ENCODE data around the gene HEATR5A. TPM values are rescaled to one million over a fixed set of nuclear protein-coding genes. Genes with fewer than 3 reads are reported as not detected.
A peak's percentile ranks its signal among the peaks of the same experiment; 100 is the strongest.

Gene HEATR5A
- total and polyA plus RNA-seq, 9 of the 15 experiments (the other 6 are each of a cell fraction or from before 2014, with no cell fraction given): 8.0 to 50.9 (median 23.0) TPM

DNA sequence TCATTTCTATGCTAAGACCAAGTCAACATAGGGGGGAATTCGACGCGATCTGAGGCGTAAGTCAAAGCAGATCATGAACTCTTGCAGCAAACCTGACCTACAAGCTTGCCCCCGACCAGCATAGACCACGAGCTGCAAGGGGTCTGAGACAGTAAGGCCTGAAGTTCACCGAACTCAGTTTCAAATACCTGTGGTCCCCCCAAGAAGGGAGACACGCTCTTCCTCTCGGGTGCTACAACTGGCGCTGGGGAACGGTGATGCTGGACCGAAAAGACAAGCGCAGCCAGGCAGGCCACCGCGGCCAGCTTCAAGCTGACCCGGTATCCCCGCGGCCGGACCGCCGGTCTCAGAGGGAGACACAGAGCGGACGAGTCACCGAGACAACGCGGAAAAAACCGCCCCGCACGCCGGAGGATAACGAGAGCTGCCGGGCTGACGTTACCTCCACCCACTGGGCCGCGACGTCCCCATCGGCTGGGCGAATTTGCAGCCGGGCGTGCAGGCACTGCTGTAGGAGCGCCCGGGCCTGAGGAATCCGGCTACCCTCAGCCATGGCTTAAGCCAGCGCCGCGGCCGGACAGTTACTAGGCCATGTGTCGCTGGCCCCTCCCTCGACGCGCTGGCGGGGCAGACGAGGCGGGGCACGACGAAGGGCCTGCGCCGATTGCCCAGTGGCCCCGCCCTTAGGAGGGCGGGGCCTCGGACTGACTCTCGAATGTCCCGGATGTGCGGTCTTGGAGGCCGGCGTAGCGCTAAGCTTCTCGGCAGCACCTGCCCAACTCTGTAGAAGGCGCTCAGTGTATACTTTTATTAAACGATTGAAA, 36.7 kb upstream of the HEATR5A start, which contains the start of gene DTD2 (continued):
- TF ChIP-seq, protein P1, sequence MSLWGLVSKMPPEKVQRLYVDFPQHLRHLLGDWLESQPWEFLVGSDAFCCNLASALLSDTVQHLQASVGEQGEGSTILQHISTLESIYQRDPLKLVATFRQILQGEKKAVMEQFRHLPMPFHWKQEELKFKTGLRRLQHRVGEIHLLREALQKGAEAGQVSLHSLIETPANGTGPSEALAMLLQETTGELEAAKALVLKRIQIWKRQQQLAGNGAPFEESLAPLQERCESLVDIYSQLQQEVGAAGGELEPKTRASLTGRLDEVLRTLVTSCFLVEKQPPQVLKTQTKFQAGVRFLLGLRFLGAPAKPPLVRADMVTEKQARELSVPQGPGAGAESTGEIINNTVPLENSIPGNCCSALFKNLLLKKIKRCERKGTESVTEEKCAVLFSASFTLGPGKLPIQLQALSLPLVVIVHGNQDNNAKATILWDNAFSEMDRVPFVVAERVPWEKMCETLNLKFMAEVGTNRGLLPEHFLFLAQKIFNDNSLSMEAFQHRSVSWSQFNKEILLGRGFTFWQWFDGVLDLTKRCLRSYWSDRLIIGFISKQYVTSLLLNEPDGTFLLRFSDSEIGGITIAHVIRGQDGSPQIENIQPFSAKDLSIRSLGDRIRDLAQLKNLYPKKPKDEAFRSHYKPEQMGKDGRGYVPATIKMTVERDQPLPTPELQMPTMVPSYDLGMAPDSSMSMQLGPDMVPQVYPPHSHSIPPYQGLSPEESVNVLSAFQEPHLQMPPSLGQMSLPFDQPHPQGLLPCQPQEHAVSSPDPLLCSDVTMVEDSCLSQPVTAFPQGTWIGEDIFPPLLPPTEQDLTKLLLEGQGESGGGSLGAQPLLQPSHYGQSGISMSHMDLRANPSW (CRISPR knock-in tag; IDR thresholded peaks at IDR 0.05): no peak
- TF ChIP-seq FOXJ3 (CRISPR knock-in tag; IDR thresholded peaks at IDR 0.05) (no peak), ZNF644 (tag; IDR thresholded peaks at IDR 0.05; ENCODE audit: low read depth) (0 out of 2 replicates have a peak, but pooled peaks have one; percentile 20), JUND (IDR thresholded peaks at IDR 0.05; ENCODE audit: borderline replicate concordance, low read depth, low read length) (0 out of 2 replicates have a peak, but pooled peaks have one; percentile 18), JUND (tag; IDR thresholded peaks at IDR 0.05; ENCODE audit: borderline replicate concordance, low read depth, low read length) (no peak; the same call in 2 of the 3 replicates), ZNF133 (CRISPR knock-in tag; IDR thresholded peaks at IDR 0.05) (no peak), ETV1 (tag; conservative IDR thresholded peaks at IDR 0.05; ENCODE audit: low read depth) (no peak), KAT2B (IDR thresholded peaks at IDR 0.05; ENCODE audit: low read depth, low read length) (no peak), FIP1L1 (IDR thresholded peaks at IDR 0.05; ENCODE audit: low read depth, low read length, poor library complexity, severe bottlenecking) (peak; percentile 70), SRSF9 (IDR thresholded peaks at IDR 0.05; ENCODE audit: borderline replicate concordance, low read depth, low read length) (no peak), ZNF217 (CRISPR knock-in tag; IDR thresholded peaks at IDR 0.05) (no peak), MCM2 (IDR thresholded peaks at IDR 0.05; ENCODE audit: low read depth) (no peak), ZNF41 (CRISPR knock-in tag; conservative IDR thresholded peaks at IDR 0.05) (no peak), JUNB (CRISPR knock-in tag; conservative IDR thresholded peaks at IDR 0.05) (no peak), TFAM (CRISPR knock-in tag; conservative IDR thresholded peaks at IDR 0.05) (no peak), PTBP1 (IDR thresholded peaks at IDR 0.05; ENCODE audit: low read depth, low read length) (no peak), SIRT6 (IDR thresholded peaks at IDR 0.05; ENCODE audit: low read depth, low read length) (no peak)
- TF ChIP-seq, protein P2, sequence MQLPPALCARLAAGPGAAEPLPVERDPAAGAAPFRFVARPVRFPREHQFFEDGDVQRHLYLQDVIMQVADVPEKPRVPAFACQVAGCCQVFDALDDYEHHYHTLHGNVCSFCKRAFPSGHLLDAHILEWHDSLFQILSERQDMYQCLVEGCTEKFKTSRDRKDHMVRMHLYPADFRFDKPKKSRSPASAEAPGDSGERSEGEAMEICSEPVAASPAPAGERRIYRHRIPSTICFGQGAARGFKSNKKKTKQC (CRISPR knock-in tag; IDR thresholded peaks at IDR 0.05): peak; percentile 90
- TF ChIP-seq, protein P3, sequence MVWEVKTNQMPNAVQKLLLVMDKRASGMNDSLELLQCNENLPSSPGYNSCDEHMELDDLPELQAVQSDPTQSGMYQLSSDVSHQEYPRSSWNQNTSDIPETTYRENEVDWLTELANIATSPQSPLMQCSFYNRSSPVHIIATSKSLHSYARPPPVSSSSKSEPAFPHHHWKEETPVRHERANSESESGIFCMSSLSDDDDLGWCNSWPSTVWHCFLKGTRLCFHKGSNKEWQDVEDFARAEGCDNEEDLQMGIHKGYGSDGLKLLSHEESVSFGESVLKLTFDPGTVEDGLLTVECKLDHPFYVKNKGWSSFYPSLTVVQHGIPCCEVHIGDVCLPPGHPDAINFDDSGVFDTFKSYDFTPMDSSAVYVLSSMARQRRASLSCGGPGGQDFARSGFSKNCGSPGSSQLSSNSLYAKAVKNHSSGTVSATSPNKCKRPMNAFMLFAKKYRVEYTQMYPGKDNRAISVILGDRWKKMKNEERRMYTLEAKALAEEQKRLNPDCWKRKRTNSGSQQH (CRISPR knock-in tag; IDR thresholded peaks at IDR 0.05): no peak
- TF ChIP-seq, protein P4, sequence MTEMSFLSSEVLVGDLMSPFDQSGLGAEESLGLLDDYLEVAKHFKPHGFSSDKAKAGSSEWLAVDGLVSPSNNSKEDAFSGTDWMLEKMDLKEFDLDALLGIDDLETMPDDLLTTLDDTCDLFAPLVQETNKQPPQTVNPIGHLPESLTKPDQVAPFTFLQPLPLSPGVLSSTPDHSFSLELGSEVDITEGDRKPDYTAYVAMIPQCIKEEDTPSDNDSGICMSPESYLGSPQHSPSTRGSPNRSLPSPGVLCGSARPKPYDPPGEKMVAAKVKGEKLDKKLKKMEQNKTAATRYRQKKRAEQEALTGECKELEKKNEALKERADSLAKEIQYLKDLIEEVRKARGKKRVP (CRISPR knock-in tag; IDR thresholded peaks at IDR 0.05): no peak
- TF ChIP-seq, protein P5, sequence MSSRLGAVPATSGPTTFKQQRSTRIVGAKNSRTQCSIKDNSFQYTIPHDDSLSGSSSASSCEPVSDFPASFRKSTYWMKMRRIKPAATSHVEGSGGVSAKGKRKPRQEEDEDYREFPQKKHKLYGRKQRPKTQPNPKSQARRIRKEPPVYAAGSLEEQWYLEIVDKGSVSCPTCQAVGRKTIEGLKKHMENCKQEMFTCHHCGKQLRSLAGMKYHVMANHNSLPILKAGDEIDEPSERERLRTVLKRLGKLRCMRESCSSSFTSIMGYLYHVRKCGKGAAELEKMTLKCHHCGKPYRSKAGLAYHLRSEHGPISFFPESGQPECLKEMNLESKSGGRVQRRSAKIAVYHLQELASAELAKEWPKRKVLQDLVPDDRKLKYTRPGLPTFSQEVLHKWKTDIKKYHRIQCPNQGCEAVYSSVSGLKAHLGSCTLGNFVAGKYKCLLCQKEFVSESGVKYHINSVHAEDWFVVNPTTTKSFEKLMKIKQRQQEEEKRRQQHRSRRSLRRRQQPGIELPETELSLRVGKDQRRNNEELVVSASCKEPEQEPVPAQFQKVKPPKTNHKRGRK (tag; IDR thresholded peaks at IDR 0.05): no peak
